Measurements from ENCODE around the gene TMEFF2.

The TMEFF2 gene

GRCh38 chr2:192060161-192060560 is 134.6 kb downstream of the TMEFF2 start:
- DNase-seq, result no peak

DNA sequence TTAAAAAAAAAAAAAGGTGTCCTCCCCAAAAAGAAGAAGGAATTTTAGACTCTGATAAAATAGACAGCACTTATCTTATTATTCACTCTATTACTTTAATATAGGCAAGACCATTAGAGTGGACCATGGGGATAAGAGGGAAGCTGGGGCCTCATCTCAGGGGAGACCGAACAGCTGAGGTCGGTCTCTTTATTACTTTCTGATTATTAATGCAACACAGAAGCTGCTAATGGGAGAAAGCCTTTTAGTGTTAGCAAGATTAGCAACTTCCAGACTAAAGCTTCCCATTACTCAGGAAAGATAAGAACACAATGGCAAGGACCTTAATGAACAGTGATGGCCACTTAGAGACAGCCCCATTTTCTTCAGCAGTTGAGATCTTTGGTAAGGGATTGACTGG is 135.5 kb downstream of the TMEFF2 start:
- no peak for DNase-seq

DNA sequence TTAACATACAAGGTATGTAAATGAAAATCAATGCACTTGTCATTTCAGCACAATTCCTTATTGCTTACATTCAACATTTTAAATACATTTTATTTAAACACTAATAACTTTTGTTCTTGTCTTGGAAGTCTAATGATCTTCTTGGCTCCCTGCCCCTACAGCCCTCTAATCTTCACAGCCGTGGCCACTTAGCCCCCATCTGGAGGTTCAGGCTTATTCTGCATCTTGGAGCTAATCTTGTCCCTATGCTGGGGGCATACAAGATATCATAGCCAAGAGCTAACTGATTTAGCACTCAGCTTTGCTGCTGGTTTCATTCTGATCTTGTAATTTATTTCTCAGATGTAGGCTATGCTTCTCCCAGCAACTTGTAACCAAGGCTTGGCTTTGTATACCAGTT is 140.8 kb downstream of the TMEFF2 start:
- DNase-seq, result no peak

- DNase-seq, result no peak
Observed at GRCh38 chr2:192051533-192051932, 143.2 kb downstream of the TMEFF2 start.

DNA sequence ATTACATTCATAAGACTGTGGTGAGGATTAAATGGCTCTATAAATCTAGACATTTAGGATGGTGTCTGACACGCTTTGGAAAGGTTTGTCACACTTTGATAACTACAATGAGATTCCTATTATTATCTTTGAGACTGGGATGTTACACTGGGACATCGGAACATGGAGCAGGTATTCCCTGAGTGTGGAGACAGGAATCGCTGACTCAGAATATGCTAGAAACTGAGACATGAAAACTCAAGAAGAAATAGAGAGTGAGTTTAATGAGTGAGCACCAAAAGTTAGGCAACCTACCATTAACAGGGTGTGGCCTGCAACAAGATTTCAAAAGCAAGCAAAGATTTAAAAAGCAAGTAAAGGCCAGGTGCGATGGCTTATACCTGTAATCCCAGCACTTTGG is 145.4 kb downstream of the TMEFF2 start:
- no peak for DNase-seq

DNA sequence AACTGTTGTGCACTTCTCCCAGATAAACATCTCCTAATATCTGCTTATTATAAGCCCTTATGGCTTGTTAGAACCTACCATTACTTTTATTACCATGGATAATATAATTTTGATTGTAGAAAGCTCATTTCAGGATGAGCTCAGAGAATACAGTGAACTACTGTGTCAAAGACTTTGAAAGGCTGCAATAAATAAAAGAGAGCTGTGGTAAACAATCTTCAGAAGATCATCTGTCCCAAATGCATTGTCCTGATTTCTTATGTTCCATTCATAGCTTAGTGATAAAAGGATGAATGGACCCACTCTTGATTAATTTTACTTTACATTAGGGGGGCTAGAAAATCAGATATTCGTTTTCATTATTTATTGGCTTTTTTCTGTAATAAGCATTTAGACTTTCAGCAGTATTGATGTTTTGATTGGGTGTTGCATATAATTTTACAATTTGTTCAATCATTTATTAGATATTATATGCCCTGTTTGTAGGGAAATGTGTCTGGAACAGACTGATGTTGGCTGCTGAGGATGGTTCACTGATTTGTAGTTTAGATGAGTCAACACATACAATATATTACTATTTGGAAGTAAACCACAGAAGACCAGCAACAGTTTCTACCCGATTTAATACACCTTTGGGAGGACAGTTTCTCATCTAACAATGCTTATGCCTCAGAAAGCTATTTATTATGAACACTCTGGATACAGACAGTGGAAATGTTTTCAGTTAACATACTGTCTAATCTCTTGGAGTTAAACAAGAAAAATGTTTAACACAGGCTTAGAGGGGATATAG is 147.2 kb downstream of the TMEFF2 start:
- no peak for DNase-seq

DNA sequence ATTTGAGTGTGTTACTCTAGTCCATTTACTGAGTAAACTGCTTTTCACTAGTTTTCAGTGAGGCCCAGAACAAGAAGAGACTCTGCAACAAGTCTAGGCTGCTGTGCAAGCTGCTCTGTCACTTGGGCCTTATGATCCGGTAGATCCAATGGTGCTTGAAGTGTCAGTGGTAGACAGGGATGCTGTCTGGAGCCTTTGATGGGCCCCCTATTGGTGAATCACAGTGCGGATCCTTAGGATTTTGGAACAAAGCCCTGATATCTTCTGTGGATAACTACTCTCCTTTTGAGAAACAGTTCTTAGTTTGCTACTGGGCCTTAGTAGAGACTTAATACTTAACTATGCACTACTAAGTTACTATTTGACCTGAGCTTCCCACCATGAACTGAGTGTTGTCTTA is 150.2 kb downstream of the TMEFF2 start:
- DNase-seq, result no peak

- no peak for DNase-seq
Observed at GRCh38 chr2:192043216-192043870, 151.4 kb downstream of the TMEFF2 start.

DNA sequence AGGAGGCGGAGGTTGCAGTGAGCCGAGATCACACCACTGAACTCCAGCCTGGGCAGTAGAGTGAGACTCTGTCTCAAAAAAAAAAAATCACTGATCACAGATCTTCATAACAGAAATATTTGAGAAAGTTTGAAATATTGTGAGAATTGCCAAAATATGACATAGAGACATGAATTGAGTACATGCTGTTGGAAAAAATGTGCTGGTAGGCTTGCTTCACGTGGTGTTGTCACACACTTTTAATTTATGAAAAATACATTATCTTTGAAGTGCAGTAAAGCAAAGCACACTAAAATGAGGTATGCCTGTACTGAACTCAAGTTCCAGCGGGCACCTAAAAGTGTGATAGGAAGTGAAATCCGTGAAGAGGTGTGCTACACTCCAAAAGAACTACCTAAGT is 152.6 kb downstream of the TMEFF2 start:
- no peak for DNase-seq

DNA sequence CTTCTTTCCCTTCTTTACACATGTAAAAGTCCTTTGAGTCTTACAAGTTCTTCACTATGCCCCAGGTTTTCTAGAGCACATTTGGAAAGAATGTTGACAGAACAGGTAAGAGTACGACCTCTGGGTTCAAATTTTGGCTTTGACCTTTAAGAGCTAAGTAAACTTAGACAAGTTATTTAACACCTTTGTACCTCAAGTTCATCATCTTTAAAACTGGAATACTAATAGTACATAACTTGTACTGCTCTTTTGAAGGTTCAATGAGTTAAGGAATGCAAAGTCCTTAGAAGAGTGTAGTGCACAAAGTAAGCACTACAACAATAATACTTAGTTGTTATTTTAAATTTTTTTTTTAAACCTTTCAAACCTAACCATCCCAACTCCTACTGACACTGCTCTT is 156.6 kb downstream of the TMEFF2 start:
- DNase-seq, result no peak

DNA sequence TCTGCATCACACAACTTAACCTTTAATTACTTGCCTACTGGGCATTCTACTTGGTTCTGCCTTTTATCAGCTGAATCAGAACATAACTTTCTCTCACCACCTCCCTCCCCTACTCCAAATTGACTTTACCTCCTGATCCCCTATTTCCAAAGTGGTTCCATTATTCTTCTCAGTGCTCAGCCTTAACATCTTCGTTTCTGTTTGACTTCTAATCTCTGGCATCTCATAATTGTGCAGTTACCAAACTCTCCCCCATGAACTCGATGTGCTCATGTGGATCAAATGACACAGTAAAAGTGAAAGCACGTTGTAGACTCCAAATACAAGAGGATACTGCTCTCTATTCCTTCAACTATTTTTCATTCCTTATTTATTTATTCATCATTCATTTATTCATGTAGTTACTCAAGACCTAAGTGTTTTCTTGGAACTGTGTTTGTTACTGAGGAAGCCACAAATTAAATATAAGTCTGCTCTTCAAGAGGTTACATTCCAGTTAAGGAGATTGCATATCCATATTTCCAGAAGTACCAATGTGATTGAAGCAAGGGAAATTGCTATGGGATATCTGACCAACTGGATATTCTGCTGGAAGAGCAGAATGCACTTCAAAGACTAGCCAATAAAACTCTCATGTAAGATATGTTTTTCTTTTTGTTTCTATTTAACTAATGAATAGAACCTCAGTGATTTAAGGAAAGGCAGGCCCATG is 158.8 kb downstream of the TMEFF2 start:
- DNase-seq, result no peak

DNA sequence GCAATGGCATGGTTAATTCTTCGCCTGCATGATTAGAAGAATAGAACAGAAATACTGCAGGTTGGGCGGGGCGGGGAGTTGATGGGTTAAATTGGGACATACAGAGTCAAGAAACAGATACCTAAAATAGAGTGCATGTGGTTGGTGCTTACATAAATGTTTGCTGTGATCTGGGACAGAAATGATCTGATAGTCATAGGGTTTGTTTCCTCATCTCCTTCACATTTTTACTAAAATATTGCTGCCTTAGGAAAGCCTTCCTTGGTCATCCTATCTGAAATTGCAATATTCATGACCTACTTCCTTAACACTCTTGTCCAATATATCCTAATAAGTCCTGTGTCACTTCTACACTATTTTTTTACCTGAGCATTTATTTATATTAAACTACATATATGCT is 163.9 kb downstream of the TMEFF2 start:
- no peak for DNase-seq

- no peak for DNase-seq
Observed at GRCh38 chr2:192030289-192030688, 164.4 kb downstream of the TMEFF2 start.

DNA sequence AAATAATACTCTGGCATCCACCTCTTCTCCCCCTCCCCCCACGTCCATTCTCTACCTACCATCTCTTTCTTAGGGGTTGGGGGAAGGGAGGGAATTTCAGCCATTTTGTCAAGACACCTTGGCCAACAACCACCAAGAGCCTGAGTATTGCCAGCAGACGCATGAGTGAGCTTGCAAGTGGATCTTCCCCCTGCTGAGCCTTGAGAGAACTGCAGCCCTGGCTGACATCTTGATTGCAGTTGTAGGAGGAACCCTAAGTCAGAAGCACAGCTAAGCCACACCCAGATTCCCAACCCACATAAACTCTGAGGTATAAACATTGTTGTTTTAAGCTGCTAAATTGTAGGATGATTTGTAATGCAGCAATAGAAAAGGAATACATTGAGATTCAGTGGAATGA is 165.6 kb downstream of the TMEFF2 start:
- DNase-seq, result peak in 1 of 2 donors; percentile 8

DNA sequence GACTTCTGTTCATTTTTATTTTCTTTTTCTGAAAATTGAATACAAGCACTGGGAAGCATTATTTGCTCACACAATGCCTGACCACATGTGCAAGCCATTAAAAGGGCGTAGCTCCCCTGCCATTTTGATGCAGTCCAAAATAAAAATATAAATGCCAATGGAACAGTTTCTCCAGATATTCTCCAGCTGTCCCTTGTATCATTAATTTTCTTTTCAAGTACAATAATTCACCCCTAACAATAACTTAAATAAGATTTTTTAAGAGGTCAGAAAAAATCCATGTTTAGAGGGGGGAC is 168.0 kb downstream of the TMEFF2 start:
- no peak for DNase-seq

- no peak for DNase-seq
Observed at GRCh38 chr2:192026059-192026824, 168.5 kb downstream of the TMEFF2 start.

DNA sequence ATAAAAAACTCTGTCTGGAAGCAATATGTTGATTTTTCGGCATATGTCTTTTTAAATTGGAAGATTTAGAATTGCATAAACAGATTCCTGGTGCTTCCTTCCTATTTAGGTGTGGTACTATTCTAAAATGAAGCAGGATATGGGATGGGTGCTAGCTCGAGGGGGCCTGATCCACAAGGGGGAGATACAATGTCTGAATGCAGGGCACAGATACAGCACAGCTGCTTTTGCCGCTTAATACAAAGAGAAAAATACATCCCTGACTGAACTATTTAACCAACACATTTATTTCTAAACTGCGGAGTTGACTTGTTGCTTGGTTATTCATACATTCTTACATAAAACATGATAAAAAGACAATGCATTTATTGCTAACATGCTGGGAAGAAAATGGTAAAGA is 169.1 kb downstream of the TMEFF2 start:
- no peak for DNase-seq

DNA sequence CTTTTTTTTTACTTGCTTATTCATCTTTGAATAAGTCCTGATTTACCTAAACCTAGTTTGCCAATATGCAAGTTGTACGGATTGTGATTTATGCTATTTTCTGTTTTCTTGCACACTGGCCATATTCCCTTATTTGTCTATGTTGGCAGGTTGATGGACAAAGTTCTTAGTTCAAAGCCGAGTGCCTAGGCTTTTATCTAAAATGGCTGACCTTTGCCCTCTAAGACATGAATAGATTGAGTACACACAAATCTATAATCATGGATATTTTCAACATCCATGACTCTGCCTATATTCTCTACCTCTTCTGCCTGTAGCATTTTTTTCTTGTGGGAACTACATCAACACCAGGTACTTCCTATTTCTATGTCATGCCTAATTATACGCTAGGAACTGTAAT is 171.7 kb downstream of the TMEFF2 start:
- no peak for DNase-seq

- DNase-seq, result no peak
Observed at GRCh38 chr2:192017844-192018243, 176.9 kb downstream of the TMEFF2 start.

DNA sequence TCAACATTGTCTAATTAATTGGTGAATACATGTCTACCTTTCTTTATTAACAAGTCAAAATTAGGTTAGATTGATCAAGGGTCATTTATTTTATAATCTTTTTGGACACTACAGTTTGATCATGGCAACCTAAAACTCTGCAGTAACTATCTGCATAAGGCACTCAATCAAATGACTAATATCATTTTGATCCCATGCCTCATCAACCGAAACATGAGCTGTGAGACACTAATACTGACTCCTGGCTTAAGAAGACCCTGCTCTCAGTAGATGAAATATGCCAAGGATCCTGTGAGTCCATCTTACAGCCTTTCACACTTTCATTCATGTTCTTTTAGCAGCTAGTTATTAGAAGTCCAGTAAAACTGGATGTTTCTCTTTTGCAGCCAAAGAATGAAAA is 178.5 kb downstream of the TMEFF2 start:
- no peak for DNase-seq

- DNase-seq, result no peak
Observed at GRCh38 chr2:192013211-192013610, 181.5 kb downstream of the TMEFF2 start.

- no peak for DNase-seq
Observed at GRCh38 chr2:192011196-192011595, 183.5 kb downstream of the TMEFF2 start.

DNA sequence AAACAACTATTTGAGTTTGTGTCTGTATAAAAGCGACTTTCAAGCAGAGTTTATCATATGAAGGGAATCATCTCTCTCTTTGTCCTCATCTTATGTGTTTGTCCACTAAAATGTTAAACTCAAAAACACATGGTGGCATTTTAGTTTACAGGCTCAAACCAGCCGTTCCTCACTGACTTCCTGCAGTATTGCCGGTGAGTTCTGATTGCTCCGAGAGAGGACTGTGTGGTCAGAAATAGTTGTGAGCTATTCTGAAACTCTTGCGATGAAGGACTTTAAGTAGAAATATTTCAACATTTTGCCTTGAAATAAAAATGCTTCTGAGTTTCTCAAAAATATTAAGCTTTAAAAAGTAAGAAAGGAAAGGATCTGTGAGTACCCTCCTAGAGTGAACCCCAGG is 184.7 kb downstream of the TMEFF2 start:
- DNase-seq, result no peak

Data from stimulated activated CD4-positive, alpha-beta T cell treated with anti-CD3 and anti-CD28 coated beads, Interleukin-2, amount 100 ng/mL, for 24 hours (primary cell).